SK-N-SH treated with all-trans-retinoic acid at 6 μM for 48 hours (cell line): Measurements from ENCODE around the gene SMARCD3.

ENCODE experiments used
- ATAC-seq: fragments of 200-7000 bp; cut with Tn5 transposase; 3 replicates; pipeline ENCODE4 v1.9.1; 2020; ENCODE audit warnings: mild to moderate bottlenecking, moderate library complexity
- BACH2 ChIP-seq: fragments of 250-450 bp; sonication (Bioruptor Pico); IDR thresholded peaks from 2 replicates; pipeline ENCODE4 v1.9.0; 2021; ENCODE audit warnings: mild to moderate bottlenecking, borderline replicate concordance
- CSDC2 ChIP-seq: fragments of 250-450 bp; sonication (Bioruptor Pico); IDR thresholded peaks from 2 replicates; pipeline ENCODE4 v1.5.0; 2020; ENCODE audit warnings: mild to moderate bottlenecking, moderate library complexity
- ESRRG ChIP-seq: fragments of 250-450 bp; sonication (Bioruptor Pico); IDR thresholded peaks from 2 replicates; pipeline ENCODE4 v1.6.1; 2021; ENCODE audit warnings: mild to moderate bottlenecking
- GLIS3 ChIP-seq: fragments of 250-450 bp; sonication (Bioruptor Pico); IDR thresholded peaks from 2 replicates; pipeline ENCODE4 v1.5.0; 2020; ENCODE audit warnings: mild to moderate bottlenecking, moderate library complexity
- ISL1 ChIP-seq: fragments of 250-450 bp; sonication (Bioruptor Pico); IDR thresholded peaks from 2 replicates; pipeline ENCODE4 v2.1.2; 2022; ENCODE audit warnings: mild to moderate bottlenecking, moderate library complexity
- OSR1 ChIP-seq: fragments of 250-450 bp; sonication (Bioruptor Pico); IDR thresholded peaks from 2 replicates; pipeline ENCODE4 v1.8.0; 2022; ENCODE audit warnings: moderate library complexity, mild to moderate bottlenecking, inconsistent platforms
- PPARA ChIP-seq: fragments of 250-450 bp; sonication (Bioruptor Pico); IDR thresholded peaks from 2 replicates; pipeline ENCODE4 v1.5.0; 2020; ENCODE audit warnings: mild to moderate bottlenecking, borderline replicate concordance
- RARB ChIP-seq: fragments of 250-450 bp; sonication (Bioruptor Pico); IDR thresholded peaks from 2 replicates; pipeline ENCODE4 v1.8.0; 2021; ENCODE audit warnings: mild to moderate bottlenecking, moderate library complexity
- SNAI2 ChIP-seq: fragments of 250-450 bp; sonication (Bioruptor Pico); IDR thresholded peaks from 2 replicates; pipeline ENCODE4 v1.5.0; 2020; ENCODE audit warnings: mild to moderate bottlenecking, moderate library complexity
- TCF4 ChIP-seq: fragments of 250-450 bp; sonication (Bioruptor Pico); IDR thresholded peaks from 2 replicates; pipeline ENCODE4 v1.8.0; 2021; ENCODE audit warnings: mild to moderate bottlenecking, moderate library complexity, borderline replicate concordance
- TOX ChIP-seq: fragments of 250-450 bp; sonication (Bioruptor Pico); IDR thresholded peaks from 2 replicates; pipeline ENCODE4 v1.8.0; 2021; ENCODE audit warnings: mild to moderate bottlenecking, moderate library complexity, borderline replicate concordance
- TSHZ2 ChIP-seq: fragments of 250-450 bp; sonication (Bioruptor Pico); IDR thresholded peaks from 2 replicates; pipeline ENCODE4 v1.5.0; 2020; ENCODE audit warnings: mild to moderate bottlenecking, moderate library complexity
- ZFP3 ChIP-seq: fragments of 250-450 bp; sonication (Bioruptor Pico); IDR thresholded peaks from 2 replicates; pipeline ENCODE4 v1.5.0; 2020; ENCODE audit warnings: mild to moderate bottlenecking, moderate library complexity
- ZFP30 ChIP-seq: fragments of 450-650 bp; formaldehyde crosslinking; IDR thresholded peaks from 2 replicates; pipeline ENCODE4 v1.5.0; 2022; ENCODE audit warnings: mild to moderate bottlenecking, moderate library complexity
- ZNF565 ChIP-seq: fragments of 450-650 bp; formaldehyde crosslinking; conservative IDR thresholded peaks from 2 replicates; pipeline ENCODE4 v1.5.0; 2020; ENCODE audit warnings: low read depth, mild to moderate bottlenecking, moderate library complexity
- ZNF70 ChIP-seq: fragments of 450-650 bp; formaldehyde crosslinking; IDR thresholded peaks from 2 replicates; pipeline ENCODE4 v1.5.0; 2020; ENCODE audit warnings: mild to moderate bottlenecking, moderate library complexity
- ZNF8 ChIP-seq: fragments of 450-650 bp; formaldehyde crosslinking; IDR thresholded peaks from 2 replicates; pipeline ENCODE4 v1.5.0; 2020; ENCODE audit warnings: mild to moderate bottlenecking, moderate library complexity
- TF ChIP-seq, protein P1 (sequence below): fragments of 250-450 bp; sonication (Bioruptor Pico); IDR thresholded peaks from 2 replicates; pipeline ENCODE4 v1.5.1; 2021; ENCODE audit warnings: mild to moderate bottlenecking, moderate library complexity
- TF ChIP-seq, protein P2 (sequence below): fragments of 250-450 bp; sonication (Bioruptor Pico); IDR thresholded peaks from 2 replicates; pipeline ENCODE4 v1.5.1; 2020; ENCODE audit warnings: low read depth, mild to moderate bottlenecking, moderate library complexity

The SMARCD3 gene

DNA sequence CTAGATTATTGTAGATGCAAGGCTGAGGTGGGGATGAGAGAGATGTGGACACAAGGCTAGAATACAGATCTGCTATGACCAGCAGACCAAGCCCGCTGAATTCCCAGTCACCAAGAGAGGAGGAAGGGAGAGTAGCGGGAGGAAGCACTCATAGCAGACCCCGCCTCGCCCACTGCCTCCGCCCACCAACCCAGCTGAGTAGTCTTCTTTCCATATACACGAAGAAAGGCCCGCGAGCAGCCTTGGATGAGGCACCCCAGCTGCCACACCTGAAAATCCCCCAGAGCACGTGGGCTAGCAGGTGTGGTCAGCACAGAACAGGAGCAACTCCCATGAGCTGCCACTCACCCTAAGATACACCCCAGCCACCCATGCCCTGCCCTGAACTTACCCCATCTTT, 30.3 kb downstream of the SMARCD3 start:
- TF ChIP-seq PPARA (CRISPR knock-in tag) (no peak), TSHZ2 (CRISPR knock-in tag) (no peak), ZNF70 (CRISPR knock-in tag) (no peak), ZNF8 (CRISPR knock-in tag) (no peak), GLIS3 (CRISPR knock-in tag) (no peak)
- no peak for ATAC-seq

- TF ChIP-seq, protein P1, sequence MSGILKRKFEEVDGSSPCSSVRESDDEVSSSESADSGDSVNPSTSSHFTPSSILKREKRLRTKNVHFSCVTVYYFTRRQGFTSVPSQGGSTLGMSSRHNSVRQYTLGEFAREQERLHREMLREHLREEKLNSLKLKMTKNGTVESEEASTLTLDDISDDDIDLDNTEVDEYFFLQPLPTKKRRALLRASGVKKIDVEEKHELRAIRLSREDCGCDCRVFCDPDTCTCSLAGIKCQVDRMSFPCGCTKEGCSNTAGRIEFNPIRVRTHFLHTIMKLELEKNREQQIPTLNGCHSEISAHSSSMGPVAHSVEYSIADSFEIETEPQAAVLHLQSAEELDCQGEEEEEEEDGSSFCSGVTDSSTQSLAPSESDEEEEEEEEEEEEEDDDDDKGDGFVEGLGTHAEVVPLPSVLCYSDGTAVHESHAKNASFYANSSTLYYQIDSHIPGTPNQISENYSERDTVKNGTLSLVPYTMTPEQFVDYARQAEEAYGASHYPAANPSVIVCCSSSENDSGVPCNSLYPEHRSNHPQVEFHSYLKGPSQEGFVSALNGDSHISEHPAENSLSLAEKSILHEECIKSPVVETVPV (CRISPR knock-in tag) = no peak
- TF ChIP-seq BACH2 (no peak), ZNF565 (CRISPR knock-in tag) (no peak), SNAI2 (CRISPR knock-in tag) (no peak), TCF4 (CRISPR knock-in tag) (no peak), TSHZ2 (CRISPR knock-in tag) (no peak), ZFP3 (CRISPR knock-in tag) (no peak), ZFP30 (CRISPR knock-in tag) (no peak)
- ATAC-seq = no peak
These were observed 33.1 kb downstream of the SMARCD3 start for GRCh38 chr7:151215396-151215795.

GRCh38 chr7:151213826-151214225, 34.7 kb downstream of the SMARCD3 start:
- ATAC-seq = no peak
- TF ChIP-seq CSDC2 (no peak), TCF4 (CRISPR knock-in tag) (no peak), ESRRG (CRISPR knock-in tag) (no peak), SNAI2 (CRISPR knock-in tag) (no peak), TOX (CRISPR knock-in tag) (no peak), RARB (no peak), ZNF70 (CRISPR knock-in tag) (no peak), ZFP30 (CRISPR knock-in tag) (no peak), ISL1 (CRISPR knock-in tag) (no peak), ZFP3 (CRISPR knock-in tag) (no peak), ZNF565 (CRISPR knock-in tag) (no peak), OSR1 (no peak), BACH2 (no peak)
- TF ChIP-seq, protein P2, sequence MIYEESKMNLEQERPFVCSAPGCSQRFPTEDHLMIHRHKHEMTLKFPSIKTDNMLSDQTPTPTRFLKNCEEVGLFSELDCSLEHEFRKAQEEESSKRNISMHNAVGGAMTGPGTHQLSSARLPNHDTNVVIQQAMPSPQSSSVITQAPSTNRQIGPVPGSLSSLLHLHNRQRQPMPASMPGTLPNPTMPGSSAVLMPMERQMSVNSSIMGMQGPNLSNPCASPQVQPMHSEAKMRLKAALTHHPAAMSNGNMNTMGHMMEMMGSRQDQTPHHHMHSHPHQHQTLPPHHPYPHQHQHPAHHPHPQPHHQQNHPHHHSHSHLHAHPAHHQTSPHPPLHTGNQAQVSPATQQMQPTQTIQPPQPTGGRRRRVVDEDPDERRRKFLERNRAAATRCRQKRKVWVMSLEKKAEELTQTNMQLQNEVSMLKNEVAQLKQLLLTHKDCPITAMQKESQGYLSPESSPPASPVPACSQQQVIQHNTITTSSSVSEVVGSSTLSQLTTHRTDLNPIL (CRISPR knock-in tag) = no peak
- TF ChIP-seq, protein P1 (CRISPR knock-in tag) = no peak
- TF ChIP-seq, all 23 proteins: peak for 0

- no peak for TF ChIP-seq CSDC2
- no peak for TF ChIP-seq ESRRG (CRISPR knock-in tag)
- TF ChIP-seq OSR1 = no peak
- no peak for ATAC-seq
These were observed 35.9 kb downstream of the SMARCD3 start for GRCh38 chr7:151212626-151213025.
